GM19438 (cell line): Measurements from ENCODE around the gene ZSWIM1.
A peak's percentile ranks its signal among the peaks of the same experiment; 100 is the strongest.

Experiments
- ATAC-seq: cut with Tn5 transposase; IDR thresholded peaks from one replicate; pipeline ENCODE4 v1.9.1; 2021; ENCODE audit warnings: low read depth; ENCODE audit not compliant: unreplicated experiment

The ZSWIM1 gene

GRCh38 chr20:45905505-45906079 is 24.6 kb downstream of the ZSWIM1 start:
- ATAC-seq = no peak

- no peak for ATAC-seq
These were observed 26.4 kb downstream of the ZSWIM1 start for GRCh38 chr20:45907219-45907948.

- no peak for ATAC-seq
These were observed 27.1 kb downstream of the ZSWIM1 start for GRCh38 chr20:45908084-45908483.

GRCh38 chr20:45909336-45909808 is 28.3 kb downstream of the ZSWIM1 start:
- ATAC-seq = no peak

- ATAC-seq = no peak
These were observed 29.0 kb downstream of the ZSWIM1 start for GRCh38 chr20:45909817-45910669.

- ATAC-seq = peak; percentile 92
These were observed 29.9 kb downstream of the ZSWIM1 start for GRCh38 chr20:45910670-45911485.

- ATAC-seq = no peak
These were observed 30.7 kb downstream of the ZSWIM1 start, which contains the start of gene PLTP for GRCh38 chr20:45911486-45912343. PLTP (minus strand) TSS chr20:45912155; CDS start chr20:45911452, 703 bp downstream.

- ATAC-seq = no peak
These were observed 31.3 kb downstream of the ZSWIM1 start for GRCh38 chr20:45912344-45912682.

GRCh38 chr20:45913116-45913515 is 32.1 kb downstream of the ZSWIM1 start:
- no peak for ATAC-seq

GRCh38 chr20:45917790-45918141 is 36.7 kb downstream of the ZSWIM1 start:
- ATAC-seq = no peak

- no peak for ATAC-seq
These were observed 37.2 kb downstream of the ZSWIM1 start for GRCh38 chr20:45918182-45918737.

- no peak for ATAC-seq
These were observed 37.9 kb downstream of the ZSWIM1 start for GRCh38 chr20:45918779-45919537.

GRCh38 chr20:45919542-45920399 is 38.7 kb downstream of the ZSWIM1 start:
- ATAC-seq = no peak

GRCh38 chr20:45920462-45921336 is 39.7 kb downstream of the ZSWIM1 start:
- ATAC-seq = no peak

- ATAC-seq = no peak
These were observed 40.5 kb downstream of the ZSWIM1 start for GRCh38 chr20:45921337-45922189.
